DND-41 (cell line): Measurements from ENCODE around the gene ZDHHC7.

ENCODE experiments used
- ATAC-seq: fragments of 200-7000 bp; cut with Tn5 transposase; 3 replicates; pipeline ENCODE4 v1.9.1; 2021; ENCODE audit warnings: low read depth; ENCODE audit not compliant: insufficient read depth
- DNase-seq: peaks from one replicate; pipeline ENCODE4 v3.0.0-alpha.2; 2020
- H2AFZ ChIP-seq: 2 replicates; pipeline ENCODE4 v1.6.0; 2012; ENCODE audit warnings: low read depth, low read length
- H3K27ac ChIP-seq: 2 replicates; pipeline ENCODE4 v1.5.1; 2012; ENCODE audit warnings: low read length, inconsistent platforms
- H3K27me3 ChIP-seq: fragments of 200-600 bp; sonication (generic); 2 replicates; pipeline ENCODE4 v1.6.0; 2012; ENCODE audit warnings: low read length, mild to moderate bottlenecking, inconsistent platforms; ENCODE audit not compliant: insufficient read depth, poor library complexity
- H3K36me3 ChIP-seq: 2 replicates; pipeline ENCODE4 v1.5.1; 2012; ENCODE audit warnings: low read length, inconsistent platforms; ENCODE audit not compliant: insufficient read depth
- H3K4me1 ChIP-seq: 2 replicates; pipeline ENCODE4 v1.5.1; 2012; ENCODE audit warnings: mild to moderate bottlenecking, low read length; ENCODE audit not compliant: insufficient read depth
- H3K4me2 ChIP-seq: 2 replicates; pipeline ENCODE4 v1.6.0; 2012; ENCODE audit warnings: mild to moderate bottlenecking, moderate library complexity, low read length, inconsistent platforms; ENCODE audit not compliant: insufficient read depth
- H3K4me3 ChIP-seq, 2 experiments: fragments of 200-600 bp in 1 of 2; shearing (Covaris generic) in 1 of 2; 2 replicates each; pipeline ENCODE4 v1.5.1; 2012 to 2016; ENCODE audit warnings: inconsistent platforms in 2 of 2, low read length in 2 of 2, mild to moderate bottlenecking in 2 of 2, low read depth in 1 of 2, moderate library complexity in 1 of 2
- H3K79me2 ChIP-seq: 2 replicates; pipeline ENCODE4 v1.6.0; 2012; ENCODE audit warnings: low read length, inconsistent platforms; ENCODE audit not compliant: insufficient read depth
- H3K9ac ChIP-seq: 2 replicates; pipeline ENCODE4 v1.6.0; 2012; ENCODE audit warnings: low read depth, mild to moderate bottlenecking, inconsistent platforms, low read length, moderate library complexity
- H3K9me3 ChIP-seq: 2 replicates; pipeline ENCODE4 v1.5.1; 2012; ENCODE audit warnings: low read length, moderate library complexity, mild to moderate bottlenecking, inconsistent platforms; ENCODE audit not compliant: insufficient read depth, severe bottlenecking
- H4K20me1 ChIP-seq: 2 replicates; pipeline ENCODE4 v1.6.0; 2012; ENCODE audit warnings: low read length; ENCODE audit not compliant: insufficient read depth
- EZH2 ChIP-seq: IDR thresholded peaks from 3 replicates; pipeline ENCODE4 v1.6.1; 2012; ENCODE audit warnings: borderline replicate concordance, low read depth, mild to moderate bottlenecking, moderate library complexity, low read length, inconsistent platforms; ENCODE audit not compliant: severe bottlenecking
- TF ChIP-seq, protein P1 (sequence below): IDR thresholded peaks from 2 replicates; pipeline ENCODE4 v1.5.1; 2012; ENCODE audit warnings: borderline replicate concordance, low read length, moderate library complexity, mild to moderate bottlenecking; ENCODE audit not compliant: poor library complexity, severe bottlenecking; ENCODE audit errors: extremely low read depth

ZDHHC7 gene

DNA sequence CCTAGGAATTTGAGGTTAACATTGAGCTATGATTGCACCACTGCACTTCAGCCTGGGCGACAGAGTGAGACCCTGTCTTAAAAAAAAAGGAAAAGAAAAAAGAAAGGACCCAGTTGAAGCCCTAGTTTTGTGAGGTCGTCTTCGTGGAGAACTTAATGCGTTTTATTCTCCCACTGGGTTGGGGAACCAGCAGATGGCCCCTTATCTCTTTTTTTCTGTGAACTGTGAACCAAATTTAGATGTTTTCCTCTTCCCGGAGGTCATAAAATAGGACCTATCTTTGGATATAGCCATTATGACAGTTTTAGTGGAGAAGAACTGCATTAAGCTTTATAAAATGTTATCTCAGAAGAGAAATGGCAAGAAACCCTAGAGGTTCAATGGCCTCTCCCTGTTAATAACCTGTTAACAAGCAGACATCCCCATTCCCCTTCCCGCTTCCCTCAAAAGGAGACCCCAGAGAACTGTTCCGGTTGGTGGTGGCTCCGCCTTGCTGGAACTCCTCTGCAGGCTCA lies 39.8 kb upstream of the ZDHHC7 start:
- H3K9me3 ChIP-seq: no peaks in the 10 kb centered on the region
- H3K9ac ChIP-seq: no peak overlapping the region
- H4K20me1 ChIP-seq: no peaks in the 10 kb centered on the region; the same call in 1 of the 2 replicates
- H3K4me2 ChIP-seq: no peak overlapping the region
- ATAC-seq (no peak), DNase-seq (no peak)
- no peak overlapping the region for H2AFZ ChIP-seq
- H3K79me2 ChIP-seq: no peaks in the 10 kb centered on the region
- H3K4me3 ChIP-seq: no peak overlapping the region
- H3K36me3 ChIP-seq: no peaks in the 10 kb centered on the region
- TF ChIP-seq EZH2: no peak
- TF ChIP-seq, protein P1, sequence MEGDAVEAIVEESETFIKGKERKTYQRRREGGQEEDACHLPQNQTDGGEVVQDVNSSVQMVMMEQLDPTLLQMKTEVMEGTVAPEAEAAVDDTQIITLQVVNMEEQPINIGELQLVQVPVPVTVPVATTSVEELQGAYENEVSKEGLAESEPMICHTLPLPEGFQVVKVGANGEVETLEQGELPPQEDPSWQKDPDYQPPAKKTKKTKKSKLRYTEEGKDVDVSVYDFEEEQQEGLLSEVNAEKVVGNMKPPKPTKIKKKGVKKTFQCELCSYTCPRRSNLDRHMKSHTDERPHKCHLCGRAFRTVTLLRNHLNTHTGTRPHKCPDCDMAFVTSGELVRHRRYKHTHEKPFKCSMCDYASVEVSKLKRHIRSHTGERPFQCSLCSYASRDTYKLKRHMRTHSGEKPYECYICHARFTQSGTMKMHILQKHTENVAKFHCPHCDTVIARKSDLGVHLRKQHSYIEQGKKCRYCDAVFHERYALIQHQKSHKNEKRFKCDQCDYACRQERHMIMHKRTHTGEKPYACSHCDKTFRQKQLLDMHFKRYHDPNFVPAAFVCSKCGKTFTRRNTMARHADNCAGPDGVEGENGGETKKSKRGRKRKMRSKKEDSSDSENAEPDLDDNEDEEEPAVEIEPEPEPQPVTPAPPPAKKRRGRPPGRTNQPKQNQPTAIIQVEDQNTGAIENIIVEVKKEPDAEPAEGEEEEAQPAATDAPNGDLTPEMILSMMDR: no peak
- peaks cover 17% of the 10 kb centered on the region for H3K4me1 ChIP-seq
- H3K27ac ChIP-seq: no peak overlapping the region
- H3K27me3 ChIP-seq: no peaks in the 10 kb centered on the region

DNA sequence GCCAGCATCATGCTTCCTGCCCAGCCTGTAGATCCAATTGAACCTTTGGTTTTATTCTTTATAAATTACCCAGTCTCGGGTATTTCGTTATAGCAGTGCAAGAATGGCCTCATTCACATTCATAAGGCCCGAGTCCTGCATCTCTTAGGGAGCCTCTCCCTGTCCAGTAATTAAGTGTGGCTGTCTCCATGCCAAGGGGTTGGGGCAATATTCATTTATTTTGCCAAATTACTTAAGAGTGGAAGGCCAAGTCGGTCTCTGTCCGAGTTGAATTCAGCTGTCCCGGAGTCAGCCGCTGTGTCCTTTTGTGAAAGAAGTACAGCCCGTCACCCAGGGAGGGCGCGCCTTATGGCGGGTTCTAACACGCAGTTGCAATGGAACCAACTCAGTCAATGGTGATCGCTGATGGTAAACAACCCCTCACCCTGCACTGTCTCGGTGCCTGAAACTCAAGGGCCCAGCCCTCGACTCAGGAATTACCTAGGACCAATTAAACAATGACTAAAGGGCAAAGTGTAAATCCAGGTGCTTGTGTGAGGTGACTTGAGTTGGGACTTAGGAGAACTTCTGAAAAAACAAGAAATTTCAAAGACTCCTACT lies 38.5 kb upstream of the ZDHHC7 start:
- H3K4me1 ChIP-seq: peaks cover 4% of the 10 kb centered on the region
- no peak overlapping the region for H3K4me3 ChIP-seq
- H3K27me3 ChIP-seq: no peaks in the 10 kb centered on the region
- H3K4me2 ChIP-seq: no peak overlapping the region
- no peaks in the 10 kb centered on the region for H3K36me3 ChIP-seq
- ATAC-seq (no peak), DNase-seq (no peak)
- H3K9ac ChIP-seq: no peak overlapping the region
- no peak overlapping the region for H3K27ac ChIP-seq
- no peak overlapping the region for H2AFZ ChIP-seq
- H3K9me3 ChIP-seq: no peaks in the 10 kb centered on the region
- no peaks in the 10 kb centered on the region for H3K79me2 ChIP-seq
- H4K20me1 ChIP-seq: no peaks in the 10 kb centered on the region; the same call in none of the 2 replicates
- TF ChIP-seq, protein P1: no peak
- no peak for TF ChIP-seq EZH2

DNA sequence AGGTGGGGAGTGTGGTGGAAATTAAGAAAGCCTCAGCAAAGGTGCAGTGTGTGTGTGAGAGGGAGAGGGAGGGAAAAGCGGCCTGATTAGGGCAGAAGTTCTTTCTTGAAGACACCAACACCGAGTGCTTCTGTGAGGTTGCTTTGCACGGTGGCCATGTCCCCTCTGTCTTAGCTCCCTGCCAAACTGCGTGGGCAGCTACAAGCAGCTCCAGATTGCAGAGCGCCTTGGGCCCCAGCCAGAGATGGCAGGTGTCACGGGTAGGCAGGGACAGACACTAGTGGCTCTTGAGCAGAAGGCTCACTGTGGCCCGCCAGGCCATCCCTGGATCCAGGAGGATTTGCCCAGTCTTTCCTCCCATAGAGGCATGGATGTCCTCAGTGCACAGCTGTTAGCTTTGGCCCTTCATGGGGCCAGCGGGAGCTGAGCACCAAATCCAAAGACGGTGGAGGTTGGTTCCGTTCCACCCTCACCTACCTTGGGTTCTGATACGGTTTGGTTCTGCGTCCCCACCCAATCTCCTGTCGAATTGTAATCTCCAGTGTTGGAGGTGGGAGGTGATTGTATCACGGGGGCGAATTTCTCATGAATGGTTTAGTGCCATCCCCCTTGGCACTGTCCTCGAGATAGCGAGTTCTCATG lies 37.7 kb upstream of the ZDHHC7 start:
- TF ChIP-seq, protein P1: no peak
- TF ChIP-seq EZH2: no peak
- Histone ChIP-seq H3K27me3 (no peaks in the 10 kb centered on the region), H3K9ac (no peak overlapping the region), H3K36me3 (no peaks in the 10 kb centered on the region), H4K20me1 (no peaks in the 10 kb centered on the region; the same call in none of the 2 replicates), H3K4me3 (no peak overlapping the region), H3K4me2 (no peak overlapping the region), H3K9me3 (no peaks in the 10 kb centered on the region), H3K27ac (no peak overlapping the region), H3K4me1 (no peaks in the 10 kb centered on the region), H2AFZ (no peak overlapping the region), H3K79me2 (no peaks in the 10 kb centered on the region)
- DNase-seq (no peak), ATAC-seq (no peak)
